ENCODE results near the gene OR2T35.

DNA sequence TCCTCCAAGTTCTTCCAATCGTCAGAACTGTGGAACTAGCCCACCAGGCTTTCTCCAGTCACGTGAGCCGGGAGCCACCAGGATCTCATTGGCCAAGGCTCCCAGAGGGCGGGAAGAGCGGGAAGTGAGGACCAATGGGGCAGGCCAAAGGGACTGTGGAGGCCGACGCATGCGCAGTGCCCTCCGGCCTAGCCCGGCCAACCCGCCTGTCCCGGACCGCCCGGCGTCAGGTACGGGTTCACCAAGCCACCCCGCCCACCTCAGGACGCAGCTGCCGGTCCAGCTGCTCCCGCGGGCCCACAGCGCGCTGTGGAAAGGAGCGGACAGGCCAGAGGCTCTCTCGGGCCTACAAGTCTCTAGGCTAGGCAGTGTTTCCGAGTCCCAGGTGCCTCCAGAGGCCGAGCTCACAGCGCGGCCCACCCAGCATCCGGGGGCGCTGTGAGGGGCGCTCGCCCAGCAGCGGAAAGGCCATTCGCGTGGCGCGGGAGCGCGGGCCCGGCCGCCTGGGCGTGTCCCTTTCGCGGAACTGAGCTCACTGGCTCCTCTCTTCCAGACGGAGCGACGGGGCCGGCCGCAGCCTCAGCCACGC lies 46.6 kb upstream of the OR2T35 start:
- TF ChIP-seq, protein P1, sequence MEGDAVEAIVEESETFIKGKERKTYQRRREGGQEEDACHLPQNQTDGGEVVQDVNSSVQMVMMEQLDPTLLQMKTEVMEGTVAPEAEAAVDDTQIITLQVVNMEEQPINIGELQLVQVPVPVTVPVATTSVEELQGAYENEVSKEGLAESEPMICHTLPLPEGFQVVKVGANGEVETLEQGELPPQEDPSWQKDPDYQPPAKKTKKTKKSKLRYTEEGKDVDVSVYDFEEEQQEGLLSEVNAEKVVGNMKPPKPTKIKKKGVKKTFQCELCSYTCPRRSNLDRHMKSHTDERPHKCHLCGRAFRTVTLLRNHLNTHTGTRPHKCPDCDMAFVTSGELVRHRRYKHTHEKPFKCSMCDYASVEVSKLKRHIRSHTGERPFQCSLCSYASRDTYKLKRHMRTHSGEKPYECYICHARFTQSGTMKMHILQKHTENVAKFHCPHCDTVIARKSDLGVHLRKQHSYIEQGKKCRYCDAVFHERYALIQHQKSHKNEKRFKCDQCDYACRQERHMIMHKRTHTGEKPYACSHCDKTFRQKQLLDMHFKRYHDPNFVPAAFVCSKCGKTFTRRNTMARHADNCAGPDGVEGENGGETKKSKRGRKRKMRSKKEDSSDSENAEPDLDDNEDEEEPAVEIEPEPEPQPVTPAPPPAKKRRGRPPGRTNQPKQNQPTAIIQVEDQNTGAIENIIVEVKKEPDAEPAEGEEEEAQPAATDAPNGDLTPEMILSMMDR (IDR thresholded peaks at IDR 0.05): no peak
- TF ChIP-seq POLR2AphosphoS5 (IDR thresholded peaks at IDR 0.05): no peak
